Hepatocyte (in vitro differentiated cells): ENCODE data around the gene DNLZ. TPM values are rescaled to one million over a fixed set of nuclear protein-coding genes. Genes with fewer than 3 reads are reported as not detected.

Experiments used
- DNase-seq: peaks from one replicate; pipeline ENCODE4 v3.0.0-alpha.2; 2016; ENCODE audit warnings: low spot score
- H2AFZ ChIP-seq: fragments of 200-600 bp; sonication (generic); 2 replicates; pipeline ENCODE4 v1.6.0; 2016; ENCODE audit warnings: antibody characterized with exemption, mild to moderate bottlenecking
- H3K27ac ChIP-seq: fragments of 200-600 bp; sonication (generic); 2 replicates; pipeline ENCODE4 v1.5.1; 2016; ENCODE audit warnings: mild to moderate bottlenecking
- H3K27me3 ChIP-seq: fragments of 200-600 bp; sonication (generic); 2 replicates; pipeline ENCODE4 v1.6.1; 2016
- H3K36me3 ChIP-seq: fragments of 200-600 bp; sonication (generic); replicated peaks from 2 replicates; pipeline ENCODE4 v1.5.1; 2016; ENCODE audit warnings: low read depth; ENCODE audit not compliant: insufficient read depth
- H3K4me1 ChIP-seq: fragments of 200-600 bp; sonication (generic); 2 replicates; pipeline ENCODE4 v1.5.1; 2016; ENCODE audit warnings: mild to moderate bottlenecking, moderate library complexity; ENCODE audit not compliant: insufficient read depth
- H3K4me2 ChIP-seq: fragments of 200-600 bp; sonication (generic); 2 replicates; pipeline ENCODE4 v1.6.0; 2016
- H3K4me3 ChIP-seq: fragments of 200-600 bp; sonication (generic); 2 replicates; pipeline ENCODE4 v1.5.1; 2016; ENCODE audit warnings: mild to moderate bottlenecking
- H3K79me2 ChIP-seq: fragments of 200-600 bp; sonication (generic); 2 replicates; pipeline ENCODE4 v1.6.0; 2017; ENCODE audit warnings: mild to moderate bottlenecking
- H3K9me2 ChIP-seq: fragments of 200-600 bp; sonication (generic); replicated peaks from 2 replicates; pipeline ENCODE4 v1.6.0; 2017; ENCODE audit warnings: mild to moderate bottlenecking; ENCODE audit not compliant: insufficient read depth
- H3K9me3 ChIP-seq: fragments of 200-600 bp; sonication (generic); 2 replicates; pipeline ENCODE4 v1.5.1; 2016; ENCODE audit warnings: low read depth, mild to moderate bottlenecking
- H4K20me1 ChIP-seq: fragments of 200-600 bp; sonication (generic); 2 replicates; pipeline ENCODE4 v1.6.0; 2016; ENCODE audit warnings: mild to moderate bottlenecking; ENCODE audit not compliant: insufficient read depth, poor library complexity, severe bottlenecking
- CTCF ChIP-seq: fragments of 200-600 bp; sonication (generic); IDR thresholded peaks from 2 replicates; pipeline ENCODE4 v1.5.1; 2016; ENCODE audit warnings: antibody characterized with exemption, mild to moderate bottlenecking; ENCODE audit not compliant: poor library complexity
- EZH2 ChIP-seq: fragments of 200-600 bp; sonication (generic); IDR thresholded peaks from 2 replicates; pipeline ENCODE4 v1.6.1; 2016; ENCODE audit warnings: antibody characterized with exemption, mild to moderate bottlenecking, borderline replicate concordance
- EZH2phosphoT487 ChIP-seq: fragments of 200-600 bp; sonication (generic); IDR thresholded peaks from one replicate; pipeline ENCODE4 v1.6.1; 2018; ENCODE audit warnings: antibody characterized with exemption, mild to moderate bottlenecking, low read depth, moderate library complexity; ENCODE audit not compliant: unreplicated experiment, severe bottlenecking
- WGBS: methylation state at CpG from one replicate; pipeline ENCODE4 v1.1.6; 2016; ENCODE audit warnings: low lambda C conversion rate; ENCODE audit errors: missing lambda C conversion rate; 5-methylcytosine and 5-hydroxymethylcytosine counted together
- polyA plus RNA-seq: library from polyadenylated mRNA; unstranded; fragments of >200 nt; fragmentation: Nextera tagmentation; extraction: Ambion mirVana; gene quantifications from 2 replicates; pipeline ENCODE4 v1.2.1, GENCODE V29; 2016
- total RNA-seq: library from RNA; depleted of rRNA; stranded (reverse); fragments of >200 nt; gene quantifications from 2 replicates; pipeline ENCODE4 v1.2.3, GENCODE V29; 2014

Gene DNLZ
- total and polyA plus RNA-seq, 2 experiments from 2014 or later, result 21.5 to 24.3 TPM

- 95% methylated on average over 13 of the region's 13 CpGs for WGBS
Observed at GRCh38 chr9:136386018-136386417, 22.5 kb upstream of the DNLZ start.

GRCh38 chr9:136385015-136385414 lies 21.5 kb upstream of the DNLZ start:
- Histone ChIP-seq H3K79me2 (no peaks in the 10 kb centered on the region), H3K4me2 (no peak overlapping the region), H3K4me1 (no peaks in the 10 kb centered on the region), H2AFZ (no peak overlapping the region), H3K27ac (no peak overlapping the region), H3K4me3 (no peak overlapping the region), H3K9me3 (no peaks in the 10 kb centered on the region), H3K36me3 (no peaks in the 10 kb centered on the region), H3K9me2 (no peaks in the 10 kb centered on the region), H4K20me1 (no peaks in the 10 kb centered on the region), H3K27me3 (no peaks in the 10 kb centered on the region)
- WGBS, result 97% methylated on average over 11 of the region's 11 CpGs
- DNase-seq, result no peak
- TF ChIP-seq EZH2 (no peak), EZH2phosphoT487 (no peak), CTCF (no peak)

More at GRCh38 chr9:136386018-136386417, 22.5 kb upstream of the DNLZ start:
- H3K79me2 ChIP-seq, result no peaks in the 10 kb centered on the region
- H4K20me1 ChIP-seq, result no peaks in the 10 kb centered on the region
- no peak overlapping the region for H3K27ac ChIP-seq
- H3K27me3 ChIP-seq, result no peaks in the 10 kb centered on the region
- no peak for DNase-seq
- H3K36me3 ChIP-seq, result no peaks in the 10 kb centered on the region
- no peaks in the 10 kb centered on the region for H3K4me1 ChIP-seq
- no peak for TF ChIP-seq CTCF
- H3K9me3 ChIP-seq, result no peaks in the 10 kb centered on the region
- no peaks in the 10 kb centered on the region for H3K9me2 ChIP-seq
- H3K4me3 ChIP-seq, result no peak overlapping the region
- H3K4me2 ChIP-seq, result no peak overlapping the region
- H2AFZ ChIP-seq, result no peak overlapping the region

GRCh38 chr9:136383436-136383835 lies 19.9 kb upstream of the DNLZ start:
- Histone ChIP-seq H3K27me3 (no peaks in the 10 kb centered on the region), H3K9me2 (no peaks in the 10 kb centered on the region), H3K4me1 (no peaks in the 10 kb centered on the region), H3K36me3 (no peaks in the 10 kb centered on the region), H3K27ac (no peak overlapping the region), H2AFZ (no peak overlapping the region), H3K9me3 (no peaks in the 10 kb centered on the region), H3K79me2 (no peaks in the 10 kb centered on the region), H3K4me3 (no peak overlapping the region), H4K20me1 (no peaks in the 10 kb centered on the region), H3K4me2 (no peak overlapping the region)
- DNase-seq, result no peak
- TF ChIP-seq EZH2, result no peak
- TF ChIP-seq EZH2phosphoT487, result no peak
- no peak for TF ChIP-seq CTCF
- WGBS, result 99% methylated on average over 20 of the region's 20 CpGs

GRCh38 chr9:136381966-136382513 lies 18.5 kb upstream of the DNLZ start:
- no peak overlapping the region for H3K4me2 ChIP-seq
- no peaks in the 10 kb centered on the region for H3K36me3 ChIP-seq
- no peak overlapping the region for H2AFZ ChIP-seq
- H3K27me3 ChIP-seq, result no peaks in the 10 kb centered on the region
- H3K9me3 ChIP-seq, result no peaks in the 10 kb centered on the region
- TF ChIP-seq CTCF (no peak), EZH2 (no peak), EZH2phosphoT487 (no peak)
- no peak overlapping the region for H3K4me3 ChIP-seq
- H3K4me1 ChIP-seq, result no peaks in the 10 kb centered on the region
- H3K27ac ChIP-seq, result no peak overlapping the region
- no peaks in the 10 kb centered on the region for H3K79me2 ChIP-seq
- no peaks in the 10 kb centered on the region for H3K9me2 ChIP-seq
- H4K20me1 ChIP-seq, result no peaks in the 10 kb centered on the region
- 92% methylated on average over 25 of the region's 25 CpGs for WGBS
- no peak for DNase-seq
